Activated T-cell treated with anti-CD3 and anti-CD28 coated beads, Interleukin-2, amount 50 U/mL, for 72 hours (primary cell): Measurements from ENCODE around the gene SP100. TPM values are rescaled to one million over a fixed set of nuclear protein-coding genes. Genes with fewer than 3 reads are reported as not detected.

ENCODE experiments used
- ATAC-seq, 2 donors: fragments of 150-1000 bp; cut with Tn5 transposase; replicated peaks in 1 of 2; 2 replicates each; pipeline ENCODE4 v1.10.0; 2021; ENCODE audit warnings: moderate library complexity in 2 of 2, mild to moderate bottlenecking in 1 of 2
- DNase-seq, 2 donors: peaks; one replicate each; pipeline ENCODE4 v3.0.0; 2021 to 2022; ENCODE audit warnings: mixed read lengths in 1 of 2
- H3K27ac Mint-ChIP-seq: one replicate; pipeline ENCODE4 v1.8.0; 2022; ENCODE audit warnings: mild to moderate bottlenecking, moderate library complexity, mixed read lengths
- H3K27me3 Mint-ChIP-seq: one replicate; pipeline ENCODE4 v1.8.0; 2022; ENCODE audit warnings: low read depth, mixed read lengths
- H3K36me3 Mint-ChIP-seq, 2 donors: one replicate each; pipeline ENCODE4 v1.8.0; 2022; ENCODE audit warnings: mixed read lengths in 2 of 2, mild to moderate bottlenecking in 1 of 2; ENCODE audit not compliant: insufficient read depth in 2 of 2
- H3K4me1 Mint-ChIP-seq: one replicate; pipeline ENCODE4 v1.8.0; 2022; ENCODE audit warnings: low read depth, mixed read lengths
- H3K4me3 Mint-ChIP-seq, 2 donors: one replicate each; pipeline ENCODE4 v1.8.0; 2022; ENCODE audit warnings: mild to moderate bottlenecking in 2 of 2, mixed read lengths in 2 of 2, moderate library complexity in 2 of 2
- H3K9me3 Mint-ChIP-seq, 2 donors: one replicate each; pipeline ENCODE4 v1.8.0; 2022; ENCODE audit warnings: mixed read lengths in 2 of 2
- total RNA-seq, 2 donors: library from RNA; stranded (reverse); gene quantifications; one replicate each; pipeline ENCODE4 v1.2.3, GENCODE V29; 2022

SP100 gene
- total RNA-seq, 2 donors from 2014 or later: 156 to 217 TPM

DNA sequence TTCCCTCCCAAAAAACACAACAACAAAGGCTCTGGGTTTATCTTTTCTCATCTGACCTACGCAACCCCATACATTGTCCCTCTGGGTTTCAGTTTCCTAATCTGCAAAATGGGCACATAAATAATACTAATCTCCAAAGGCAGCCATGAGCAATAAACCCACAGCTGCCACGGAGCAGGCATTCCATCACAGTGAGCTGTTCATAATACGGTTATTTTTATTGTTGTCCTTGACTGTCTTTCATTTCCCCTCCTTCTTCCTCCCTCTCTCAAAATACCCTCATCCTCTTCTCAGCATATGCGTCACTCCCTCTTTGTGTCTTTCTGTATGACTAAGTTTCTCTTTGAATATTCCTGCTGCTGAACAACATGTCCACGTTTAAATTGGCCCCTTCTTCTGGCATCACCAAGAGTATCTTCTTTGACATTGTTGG lies 166.9 kb downstream of the SP100 start:
- DNase-seq (peak; percentile 56 to 57), ATAC-seq (peak; percentile 96 to 97)
- H3K4me3 Mint-ChIP-seq: peak overlapping the region; percentile 25 to 34
- no peaks in the 10 kb centered on the region for H3K27me3 Mint-ChIP-seq
- H3K9me3 Mint-ChIP-seq: peaks cover 4 to 8% of the 10 kb centered on the region in 2 donors
- peak overlapping the region; percentile 91 for H3K27ac Mint-ChIP-seq
- H3K36me3 Mint-ChIP-seq: peaks cover 13% of the 10 kb centered on the region in 2 donors
- peaks cover 47% of the 10 kb centered on the region for H3K4me1 Mint-ChIP-seq

DNA sequence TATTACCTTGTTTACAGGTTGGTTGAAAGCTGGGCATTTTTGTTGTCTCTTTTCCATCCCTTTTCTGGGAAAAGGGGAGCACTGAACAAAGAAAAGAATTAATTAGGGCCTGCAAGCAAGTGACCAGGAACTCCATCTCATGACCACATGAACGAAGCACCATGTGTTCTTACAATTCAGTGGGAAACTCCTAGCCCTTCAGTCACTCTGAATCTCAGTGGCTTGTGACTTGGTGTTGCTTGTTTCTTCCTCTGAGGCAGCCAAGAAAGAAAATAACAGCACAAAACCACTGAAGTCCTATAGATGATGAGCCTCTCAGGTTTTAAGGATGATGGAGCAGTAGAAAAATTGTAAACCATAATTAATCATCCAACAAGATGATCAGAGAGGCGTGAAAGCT lies 167.6 kb downstream of the SP100 start:
- ATAC-seq (peak; percentile 16 to 38), DNase-seq (no peak)
- H3K4me3 Mint-ChIP-seq: peak overlapping the region; percentile 25 to 34
- H3K4me1 Mint-ChIP-seq: peaks cover 51% of the 10 kb centered on the region
- peaks cover 4 to 8% of the 10 kb centered on the region in 2 donors for H3K9me3 Mint-ChIP-seq
- no peaks in the 10 kb centered on the region for H3K27me3 Mint-ChIP-seq
- H3K36me3 Mint-ChIP-seq: peaks cover 13 to 14% of the 10 kb centered on the region in 2 donors
- H3K27ac Mint-ChIP-seq: peak overlapping the region; percentile 91

DNA sequence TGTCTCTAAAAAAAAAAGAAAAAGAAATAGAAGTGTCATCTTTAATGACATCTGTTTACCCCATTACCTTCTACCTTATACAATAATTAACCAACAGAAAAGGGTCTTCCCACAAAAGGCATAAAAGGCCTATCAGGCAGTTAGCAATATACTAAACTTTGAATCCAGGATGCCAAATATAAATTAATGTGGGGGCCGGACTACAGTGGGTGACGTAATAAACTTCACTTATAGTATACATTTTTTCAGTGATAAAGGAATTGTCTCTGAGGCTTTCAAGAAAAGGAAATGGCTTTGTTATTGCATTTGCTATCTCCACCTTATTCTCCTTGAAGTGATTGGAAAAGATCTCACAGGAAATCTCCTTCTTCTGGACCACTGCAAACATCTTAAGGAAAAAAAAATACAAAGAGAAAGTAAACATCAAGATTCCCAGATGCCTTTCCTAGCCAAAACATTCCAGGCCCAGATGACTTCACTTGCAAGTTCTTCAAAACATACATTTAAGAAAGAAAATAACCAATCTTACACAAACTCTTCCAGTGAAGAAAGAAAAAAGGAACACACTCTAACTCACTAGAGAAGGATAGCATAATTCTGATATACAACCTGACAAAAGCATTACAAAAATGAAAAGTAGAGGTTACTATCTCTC lies 170.5 kb downstream of the SP100 start:
- Mint-ChIP-seq H3K4me1 (peaks cover 68% of the 10 kb centered on the region), H3K27me3 (no peaks in the 10 kb centered on the region), H3K27ac (no peak overlapping the region), H3K36me3 (peaks cover 18 to 26% of the 10 kb centered on the region in 2 donors), H3K9me3 (peaks cover 11 to 15% of the 10 kb centered on the region in 2 donors), H3K4me3 (no peak overlapping the region)
- no peak for ATAC-seq
- DNase-seq: no peak

DNA sequence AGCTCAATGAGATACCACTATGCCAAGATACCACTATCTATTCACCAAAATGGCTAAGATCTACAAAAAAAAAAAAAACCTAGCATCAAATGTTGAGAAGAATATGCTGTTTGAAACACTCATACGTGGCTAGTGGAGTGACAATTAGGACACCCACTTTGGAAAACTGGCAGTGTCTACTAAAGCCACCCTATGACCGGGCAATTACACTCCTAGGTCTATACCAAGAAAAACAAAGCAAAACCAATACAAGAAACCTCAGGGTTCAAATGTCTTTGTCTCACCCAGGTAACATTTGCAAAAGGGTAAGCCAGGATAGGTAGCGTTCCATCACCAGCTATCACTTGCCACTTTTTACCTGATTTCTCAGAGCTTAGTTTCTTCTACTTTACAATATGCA lies 173.0 kb downstream of the SP100 start:
- Mint-ChIP-seq H3K27ac (no peak overlapping the region), H3K4me3 (no peak overlapping the region)

DNA sequence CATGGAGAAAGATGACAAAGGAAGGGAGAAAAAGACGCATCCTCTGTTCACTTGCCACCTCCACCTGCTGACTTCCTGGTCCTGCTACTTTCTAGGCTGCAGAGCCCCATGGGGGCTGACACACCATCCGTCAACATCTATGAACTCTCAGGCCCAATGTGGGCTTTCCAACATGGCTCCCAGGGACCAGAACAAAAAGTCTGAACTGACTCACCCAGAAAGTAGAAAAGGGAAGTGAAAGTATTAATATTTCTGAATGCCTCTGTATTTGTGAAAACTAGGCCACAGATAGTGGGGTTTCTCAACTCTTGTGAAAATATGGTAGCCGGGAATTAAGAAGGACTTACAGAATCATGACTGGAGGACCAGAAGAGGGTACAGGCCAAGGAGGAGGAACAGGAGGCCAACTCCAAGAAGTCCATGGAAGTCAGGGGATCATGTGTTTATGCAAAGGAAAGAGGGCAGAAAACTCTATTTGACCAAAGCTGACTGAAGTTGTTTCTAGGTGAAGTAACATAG lies 173.6 kb downstream of the SP100 start:
- Mint-ChIP-seq H3K36me3 (peaks cover 5 to 16% of the 10 kb centered on the region in 2 donors), H3K9me3 (peaks cover 7% of the 10 kb centered on the region in 2 donors), H3K27ac (no peak overlapping the region), H3K27me3 (no peaks in the 10 kb centered on the region), H3K4me3 (peak overlapping the region in 1 of 2 donors; percentile 1), H3K4me1 (peaks cover 75% of the 10 kb centered on the region)
- no peak for DNase-seq
- peak; percentile 69 for ATAC-seq

More for the DNA sequence above, 173.0 kb downstream of the SP100 start:
- Mint-ChIP-seq H3K27me3 (no peaks in the 10 kb centered on the region), H3K9me3 (peaks cover 7% of the 10 kb centered on the region in 2 donors), H3K36me3 (peaks cover 5 to 16% of the 10 kb centered on the region in 2 donors), H3K4me1 (peaks cover 71% of the 10 kb centered on the region)
- ATAC-seq (no peak), DNase-seq (no peak)

DNA sequence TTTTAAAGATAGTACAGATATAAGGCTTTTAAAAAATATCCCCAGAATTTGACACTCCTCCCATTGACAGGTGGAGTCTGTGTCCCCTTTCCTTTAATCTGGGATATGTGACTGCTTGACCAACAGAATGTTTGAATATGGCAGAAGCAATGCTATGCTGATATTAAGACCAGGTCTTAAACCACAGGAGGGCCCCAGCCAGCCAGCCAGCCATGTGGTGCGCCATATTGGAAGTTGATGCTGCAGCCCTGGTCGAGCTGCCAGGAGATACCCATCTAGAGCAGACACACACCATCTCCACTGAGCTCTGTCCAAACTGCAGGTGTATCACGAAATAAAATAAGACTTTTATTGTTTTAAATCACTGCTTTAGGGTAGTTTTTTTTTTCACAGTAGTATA lies 174.3 kb downstream of the SP100 start:
- no peak for ATAC-seq
- Mint-ChIP-seq H3K36me3 (peaks cover 5 to 16% of the 10 kb centered on the region in 2 donors), H3K4me1 (peaks cover 75% of the 10 kb centered on the region), H3K27me3 (no peaks in the 10 kb centered on the region), H3K9me3 (peaks cover 7% of the 10 kb centered on the region in 2 donors), H3K4me3 (no peak overlapping the region), H3K27ac (no peak overlapping the region)
- DNase-seq: no peak

DNA sequence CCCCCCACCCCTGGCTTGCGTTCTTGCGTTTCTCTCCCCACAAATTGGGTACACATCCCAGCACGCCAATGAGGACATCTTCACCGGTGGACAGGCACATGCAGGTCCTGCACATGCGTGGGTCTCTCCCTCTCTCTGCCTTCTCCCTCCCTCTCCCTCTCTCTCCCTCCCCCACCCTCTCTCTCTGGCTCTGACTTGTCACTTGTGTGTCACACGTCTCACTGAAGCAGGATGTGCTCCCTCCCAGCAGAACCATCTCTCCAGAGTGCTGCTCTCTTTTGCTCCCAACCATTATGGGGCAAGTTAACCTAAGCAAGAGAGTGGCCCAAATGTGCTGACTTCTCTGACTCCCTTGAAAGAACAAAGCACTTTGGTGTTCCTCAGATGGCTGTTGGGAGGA lies 175.8 kb downstream of the SP100 start:
- Mint-ChIP-seq H3K36me3 (peaks cover 7 to 20% of the 10 kb centered on the region in 2 donors), H3K27me3 (no peaks in the 10 kb centered on the region), H3K4me3 (peak overlapping the region; percentile 11 to 15), H3K4me1 (peaks cover 75% of the 10 kb centered on the region), H3K9me3 (peaks cover 7 to 9% of the 10 kb centered on the region in 2 donors), H3K27ac (peak overlapping the region; percentile 35)
- ATAC-seq (peak; percentile 60 to 75), DNase-seq (no peak)

DNA sequence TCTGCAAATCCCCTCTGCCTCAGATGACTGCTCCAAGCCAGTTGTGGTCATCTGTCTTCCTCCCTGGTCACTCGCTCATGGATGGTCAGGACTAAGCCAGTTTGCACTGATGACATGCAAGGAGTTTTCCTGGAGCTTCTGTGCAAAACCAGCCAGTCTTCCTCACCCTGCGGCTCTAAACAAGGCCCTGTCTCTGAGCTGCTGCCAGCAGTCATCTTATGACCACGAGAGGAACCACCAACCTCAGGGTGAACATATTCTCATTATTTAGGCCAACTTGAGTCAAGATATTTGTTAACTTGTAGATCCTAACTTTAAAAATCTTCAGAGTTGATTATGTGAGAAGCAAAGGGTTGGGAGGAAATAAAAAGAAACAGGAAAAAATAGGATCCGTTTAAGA lies 176.8 kb downstream of the SP100 start:
- Mint-ChIP-seq H3K27ac (peak overlapping the region; percentile 45), H3K9me3 (peaks cover 7 to 9% of the 10 kb centered on the region in 2 donors), H3K4me1 (peaks cover 81% of the 10 kb centered on the region), H3K4me3 (peak overlapping the region; percentile 25 to 38), H3K36me3 (peaks cover 7 to 20% of the 10 kb centered on the region in 2 donors), H3K27me3 (no peaks in the 10 kb centered on the region)
- ATAC-seq (peak; percentile 56 to 59), DNase-seq (peak in 1 of 2 donors; percentile 33)

Other genes with a start within 250 kb of the SP100 start
- 100 to 1,000 TPM; 118 to 128 TPM for gene SP110, start 196.2 kb upstream of the SP100 start, total RNA-seq
- 100 to 1,000 TPM; 102 to 109 TPM for gene SP140, start 190.5 kb upstream of the SP100 start, total RNA-seq
- 10 to 100 TPM; 59.9 to 63.0 TPM for gene SP140L, start 89.0 kb upstream of the SP100 start, total RNA-seq